ENCODE results near the gene SEPTIN10.

SEPTIN10 gene

DNA sequence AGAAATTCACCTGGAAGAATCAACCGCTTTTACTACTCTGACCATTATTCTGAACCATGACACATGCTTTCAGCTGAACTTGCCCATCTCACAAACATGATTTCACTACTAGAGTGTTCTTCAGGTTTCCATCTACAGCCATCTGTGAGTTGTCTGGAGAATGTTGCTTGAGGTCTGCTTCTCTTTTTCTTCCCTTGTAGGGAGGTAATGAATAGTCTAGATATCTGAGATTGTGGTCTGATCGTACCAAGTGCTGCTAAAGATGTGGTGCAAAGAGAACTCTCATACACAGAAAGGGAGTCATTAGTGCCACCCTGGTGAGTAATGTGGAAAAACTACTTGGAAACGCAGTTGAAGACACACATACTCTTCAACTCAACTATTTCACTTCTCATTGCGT lies 10.6 kb upstream of the SEPTIN10 start:
- H3K4me3 Mint-ChIP-seq = no peak overlapping the region
- H3K9me3 Mint-ChIP-seq = no peaks in the 10 kb centered on the region
- intact Hi-C loops (cut with micrococcal nuclease) = no loop called here
- peaks cover 41% of the 10 kb centered on the region for H3K27me3 Mint-ChIP-seq
- H3K36me3 Mint-ChIP-seq (ENCODE audit: low read depth) = no peaks in the 10 kb centered on the region
- H3K27ac Mint-ChIP-seq = no peak overlapping the region
- H3K4me1 Mint-ChIP-seq (ENCODE audit: low read depth) = no peaks in the 10 kb centered on the region

DNA sequence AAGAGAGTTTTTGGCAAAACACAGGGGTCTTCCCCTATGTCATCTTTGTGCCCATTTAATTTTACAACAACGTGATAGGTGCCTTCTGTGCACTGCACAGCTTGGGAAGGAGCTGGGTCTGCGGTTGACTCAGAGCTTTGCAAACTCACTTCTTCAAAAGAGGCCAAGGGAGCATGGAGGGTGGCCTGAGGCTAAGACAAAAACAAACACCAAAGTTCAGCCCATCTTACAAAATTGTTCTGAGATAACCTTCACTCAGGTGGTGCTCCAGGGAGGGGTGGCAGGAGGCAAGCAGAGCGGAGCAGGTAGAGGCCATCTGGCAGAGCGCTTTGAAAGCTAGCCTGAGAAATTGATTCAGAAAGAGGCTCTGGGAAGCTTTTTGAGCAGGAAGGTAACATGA lies 10.2 kb upstream of the SEPTIN10 start:
- Mint-ChIP-seq H3K27ac (no peak overlapping the region), H3K27me3 (peaks cover 45% of the 10 kb centered on the region)
- intact Hi-C loops (cut with micrococcal nuclease) = no loop called here

DNA sequence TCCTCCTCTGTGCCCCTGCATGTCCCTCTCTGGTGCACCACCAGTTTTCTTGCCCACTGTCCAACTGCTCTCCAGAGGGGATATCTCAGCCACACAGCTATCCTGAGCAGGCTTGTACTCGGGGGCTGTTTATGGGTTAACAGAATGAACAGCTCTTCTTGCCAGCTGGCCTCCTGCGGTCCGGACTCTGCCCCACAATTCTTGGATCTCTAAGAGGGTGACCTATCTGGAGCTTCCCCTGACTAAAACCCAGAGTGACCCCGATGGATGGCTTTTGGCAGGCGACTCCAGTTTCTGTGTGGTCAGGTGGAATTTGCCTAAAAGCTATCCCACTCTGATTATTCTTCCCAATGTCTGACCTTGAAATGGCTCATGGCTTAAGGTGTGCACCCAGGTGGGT lies 9.5 kb upstream of the SEPTIN10 start:
- intact Hi-C loops (cut with micrococcal nuclease) = no loop called here
- no peak overlapping the region for H3K27ac Mint-ChIP-seq
- H3K4me3 Mint-ChIP-seq = no peak overlapping the region
- H3K27me3 Mint-ChIP-seq = peaks cover 46% of the 10 kb centered on the region
- no peaks in the 10 kb centered on the region for H3K9me3 Mint-ChIP-seq
- no peaks in the 10 kb centered on the region for H3K4me1 Mint-ChIP-seq (ENCODE audit: low read depth)
- no peaks in the 10 kb centered on the region for H3K36me3 Mint-ChIP-seq (ENCODE audit: low read depth)

More for the DNA sequence above, 10.2 kb upstream of the SEPTIN10 start:
- H3K36me3 Mint-ChIP-seq (ENCODE audit: low read depth) = no peaks in the 10 kb centered on the region
- no peak overlapping the region for H3K4me3 Mint-ChIP-seq
- H3K9me3 Mint-ChIP-seq = no peaks in the 10 kb centered on the region
- no peaks in the 10 kb centered on the region for H3K4me1 Mint-ChIP-seq (ENCODE audit: low read depth)

DNA sequence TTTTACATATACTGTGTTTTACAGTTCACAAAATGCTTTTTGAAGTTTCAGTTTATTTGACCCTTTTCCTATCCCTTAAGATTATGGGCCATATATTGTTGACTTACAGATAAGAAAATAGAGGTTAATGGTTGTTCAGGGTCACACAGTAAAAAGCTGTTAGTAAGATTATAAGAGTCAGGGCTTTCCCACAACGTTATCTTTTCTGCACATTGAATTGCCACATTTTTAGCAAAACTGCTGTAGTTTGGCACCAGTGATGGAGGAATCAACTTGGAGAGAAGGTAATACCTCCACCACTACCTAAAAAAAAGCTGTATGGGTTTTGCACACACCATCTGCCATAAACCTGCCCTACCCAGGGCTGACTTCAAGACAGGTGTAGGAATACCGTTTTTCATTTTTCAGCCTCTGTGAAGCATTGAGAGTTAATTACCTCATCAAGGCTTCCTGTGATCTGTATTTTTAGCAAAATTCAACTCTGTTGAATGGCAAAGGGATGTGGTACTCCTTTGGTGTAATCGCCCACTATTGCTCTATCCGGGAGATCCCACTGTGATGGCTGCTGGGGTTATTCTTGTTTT lies 5.4 kb upstream of the SEPTIN10 start:
- Mint-ChIP-seq H3K27ac (no peak overlapping the region), H3K36me3 (ENCODE audit: low read depth) (no peaks in the 10 kb centered on the region), H3K4me3 (no peak overlapping the region)

DNA sequence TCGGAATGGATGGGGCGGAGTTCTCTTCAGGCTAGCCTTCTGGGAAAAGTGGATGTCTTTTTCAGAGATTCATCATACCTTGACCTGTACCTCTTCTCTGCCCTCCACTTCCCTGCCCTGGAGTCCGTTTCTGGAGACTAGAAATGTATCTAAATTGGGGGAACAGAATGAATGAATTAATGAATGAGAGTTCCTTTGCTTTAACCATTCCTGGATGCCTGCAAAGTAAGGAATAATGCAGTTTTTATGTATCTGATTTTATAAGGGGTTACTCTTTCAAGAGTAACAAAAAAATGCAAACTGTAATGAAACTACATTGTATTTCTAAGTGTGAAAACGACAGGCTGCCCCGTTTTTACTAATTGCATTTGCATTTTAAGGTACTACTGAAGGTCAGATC lies 2.4 kb upstream of the SEPTIN10 start:
- Mint-ChIP-seq H3K4me1 (ENCODE audit: low read depth) (peaks cover 26% of the 10 kb centered on the region), H3K27me3 (peaks cover 53% of the 10 kb centered on the region), H3K9me3 (no peaks in the 10 kb centered on the region), H3K4me3 (peak overlapping the region; percentile 68), H3K36me3 (ENCODE audit: low read depth) (peaks cover 6% of the 10 kb centered on the region), H3K27ac (no peak overlapping the region)
- intact Hi-C loops (cut with micrococcal nuclease) = loop anchor here (2.0 kb wide), 1 partner anchor 23 kb away; no protein-coding TSS in a partner anchor

More for the DNA sequence above, 5.4 kb upstream of the SEPTIN10 start:
- Mint-ChIP-seq H3K9me3 (no peaks in the 10 kb centered on the region), H3K27me3 (peaks cover 56% of the 10 kb centered on the region), H3K4me1 (ENCODE audit: low read depth) (peaks cover 13% of the 10 kb centered on the region)
- intact Hi-C loops (cut with micrococcal nuclease) = no loop called here

DNA sequence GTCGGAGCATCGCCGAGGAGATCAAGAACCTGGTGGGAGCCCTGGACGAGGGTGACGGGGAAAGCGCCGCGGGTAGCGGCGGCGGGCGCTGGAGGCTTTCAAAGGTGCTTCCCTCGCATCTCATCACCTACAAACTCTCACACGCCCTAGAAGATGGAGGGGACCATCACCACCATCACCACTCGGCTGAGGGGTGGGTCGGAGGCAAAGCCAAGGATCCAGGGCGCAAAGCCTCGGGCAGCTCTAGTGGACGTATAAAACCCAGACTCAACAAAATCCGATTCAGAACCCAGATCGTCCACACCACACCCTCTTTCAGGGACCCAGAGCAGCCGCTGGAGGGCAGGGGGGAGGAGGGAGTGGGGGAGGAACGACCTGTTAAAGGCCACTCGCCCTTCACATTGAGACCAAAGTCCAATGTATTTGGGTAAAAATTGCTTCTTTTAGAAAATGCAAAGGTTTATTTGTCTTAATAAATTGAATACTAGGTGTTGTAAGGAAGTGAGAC lies 1.9 kb upstream of the SEPTIN10 start:
- peaks cover 26% of the 10 kb centered on the region for H3K4me1 Mint-ChIP-seq (ENCODE audit: low read depth)
- H3K9me3 Mint-ChIP-seq = no peaks in the 10 kb centered on the region
- peak overlapping the region; percentile 60 for H3K27ac Mint-ChIP-seq
- intact Hi-C loops (cut with micrococcal nuclease) = loop anchor here (2.0 kb wide), 1 partner anchor 23 kb away; no protein-coding TSS in a partner anchor
- H3K36me3 Mint-ChIP-seq (ENCODE audit: low read depth) = peaks cover 6% of the 10 kb centered on the region
- peak overlapping the region; percentile 68 for H3K4me3 Mint-ChIP-seq
- H3K27me3 Mint-ChIP-seq = peaks cover 55% of the 10 kb centered on the region

DNA sequence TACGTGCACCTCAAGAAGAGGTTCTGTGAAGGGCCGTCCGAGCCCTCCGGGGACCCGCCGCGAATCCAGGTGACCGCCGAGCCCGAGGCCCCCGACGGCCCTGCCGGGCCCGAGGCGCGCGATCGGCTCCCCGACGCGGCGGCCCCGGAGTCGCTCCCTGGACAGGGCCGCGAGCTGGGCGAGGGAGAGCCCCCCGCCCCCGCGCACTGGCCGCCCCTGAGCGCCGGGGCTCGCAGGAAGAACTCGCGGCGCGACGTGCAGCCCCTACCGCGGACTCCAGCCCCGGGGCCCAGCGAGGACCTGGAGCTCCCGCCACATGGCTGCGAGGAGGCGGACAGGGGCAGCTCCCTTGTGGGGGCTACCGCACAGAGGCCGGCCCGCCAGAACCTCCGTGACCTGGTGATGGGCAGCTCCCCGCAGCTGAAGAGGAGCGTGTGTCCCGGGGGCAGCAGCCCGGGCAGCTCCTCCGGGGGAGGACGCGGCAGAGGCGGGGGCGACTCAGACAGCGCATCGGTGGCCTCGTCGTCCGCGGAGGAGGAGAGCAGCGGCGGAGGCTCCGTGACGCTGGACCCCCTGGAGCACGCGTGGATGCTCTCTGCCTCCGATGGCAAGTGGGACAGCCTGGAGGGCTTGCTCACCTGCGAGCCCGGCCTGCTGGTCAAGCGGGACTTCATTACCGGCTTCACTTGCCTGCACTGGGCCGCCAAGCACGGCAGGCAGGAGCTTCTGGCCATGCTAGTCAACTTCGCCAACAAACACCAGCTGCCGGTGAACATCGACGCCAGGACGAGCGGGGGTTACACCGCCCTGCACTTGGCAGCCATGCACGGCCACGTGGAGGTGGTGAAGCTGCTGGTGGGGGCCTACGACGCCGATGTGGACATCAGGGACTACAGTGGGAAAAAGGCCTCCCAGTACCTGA lies 1.2 kb upstream of the SEPTIN10 start:
- Mint-ChIP-seq H3K27ac (peak overlapping the region; percentile 91), H3K9me3 (no peaks in the 10 kb centered on the region), H3K27me3 (peaks cover 56% of the 10 kb centered on the region), H3K36me3 (ENCODE audit: low read depth) (peaks cover 6% of the 10 kb centered on the region), H3K4me3 (peak overlapping the region; percentile 83), H3K4me1 (ENCODE audit: low read depth) (peaks cover 26% of the 10 kb centered on the region)
- intact Hi-C loops (cut with micrococcal nuclease) = no loop called here

DNA sequence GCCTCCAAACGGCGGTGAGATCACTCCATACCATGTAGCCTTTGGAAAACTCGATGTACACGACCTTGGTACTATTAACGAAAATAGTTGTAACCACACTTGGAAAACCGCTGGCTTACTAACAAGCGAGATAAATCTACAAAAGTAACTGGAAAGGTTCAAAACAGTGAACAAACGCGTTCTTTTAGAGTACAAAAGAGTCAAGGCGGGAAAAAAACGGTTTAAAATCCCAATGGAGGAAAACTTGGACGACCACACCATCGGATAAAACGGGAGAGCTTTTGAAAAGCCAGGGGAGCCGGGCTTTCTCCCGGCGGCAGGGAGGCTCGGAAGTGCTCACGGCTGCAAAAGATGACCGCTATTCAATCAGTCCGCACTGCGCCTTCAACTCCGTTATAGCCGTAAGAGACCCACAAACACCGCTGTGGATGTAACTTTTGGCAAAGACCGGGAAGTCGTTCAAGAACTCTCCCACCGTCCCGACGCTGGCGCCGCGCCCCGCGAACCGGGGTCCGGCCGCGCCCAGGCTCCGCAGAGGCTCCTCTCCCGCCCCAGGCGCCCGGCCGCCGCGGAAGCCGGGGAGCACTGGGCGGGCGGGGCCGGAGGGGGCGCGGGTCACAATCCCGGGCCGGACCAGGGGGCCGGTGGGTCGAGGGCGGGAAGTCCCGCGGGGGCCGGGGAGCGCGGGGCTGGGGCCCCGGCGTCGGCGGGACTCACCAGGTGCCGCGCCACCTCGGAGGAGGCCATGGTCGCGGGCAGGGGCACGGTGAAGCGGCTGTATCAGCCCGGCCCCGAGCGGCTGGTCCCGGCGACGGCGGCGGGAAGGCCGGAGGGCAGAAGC lies 465 bp downstream of the SEPTIN10 start:
- no peaks in the 10 kb centered on the region for H3K9me3 Mint-ChIP-seq
- H3K27ac Mint-ChIP-seq = peak overlapping the region; percentile 91
- intact Hi-C loops (cut with micrococcal nuclease) = no loop called here
- H3K4me3 Mint-ChIP-seq = peak overlapping the region; percentile 83
- peaks cover 37% of the 10 kb centered on the region for H3K4me1 Mint-ChIP-seq (ENCODE audit: low read depth)
- peaks cover 62% of the 10 kb centered on the region for H3K27me3 Mint-ChIP-seq
- H3K36me3 Mint-ChIP-seq (ENCODE audit: low read depth) = peaks cover 6% of the 10 kb centered on the region

DNA sequence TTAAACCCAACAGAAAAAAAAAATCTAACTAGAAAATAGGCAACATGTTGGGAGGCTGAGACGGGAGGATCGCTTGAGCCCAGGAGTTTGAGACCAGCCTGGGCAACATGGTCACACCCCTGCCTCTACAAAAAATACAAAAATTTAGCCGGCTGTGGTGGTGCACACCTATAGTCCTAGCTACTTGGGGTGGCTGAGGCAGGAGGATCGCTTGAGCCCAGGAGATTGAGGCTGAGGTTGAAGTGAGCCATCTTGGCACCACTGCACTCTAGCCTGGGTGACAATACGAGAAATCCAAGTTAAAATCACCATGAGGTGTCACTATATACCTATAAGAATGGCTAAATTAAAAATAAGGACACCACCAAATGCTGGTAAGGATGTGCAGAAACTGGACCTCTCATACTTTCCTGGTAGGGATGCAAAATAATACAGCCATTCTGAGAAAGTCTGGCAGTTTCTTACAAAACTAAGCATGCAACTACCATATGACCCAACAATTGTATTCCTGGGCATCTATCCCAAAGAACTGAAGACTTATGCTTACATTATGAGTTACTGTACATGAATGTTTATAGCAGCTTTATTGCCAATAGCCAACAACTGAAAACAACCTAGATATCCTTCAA lies 2.2 kb downstream of the SEPTIN10 start:
- Mint-ChIP-seq H3K27me3 (peaks cover 63% of the 10 kb centered on the region), H3K36me3 (ENCODE audit: low read depth) (peaks cover 6% of the 10 kb centered on the region), H3K27ac (no peak overlapping the region), H3K4me3 (no peak overlapping the region), H3K9me3 (no peaks in the 10 kb centered on the region), H3K4me1 (ENCODE audit: low read depth) (peaks cover 37% of the 10 kb centered on the region)
- intact Hi-C loops (cut with micrococcal nuclease) = no loop called here

DNA sequence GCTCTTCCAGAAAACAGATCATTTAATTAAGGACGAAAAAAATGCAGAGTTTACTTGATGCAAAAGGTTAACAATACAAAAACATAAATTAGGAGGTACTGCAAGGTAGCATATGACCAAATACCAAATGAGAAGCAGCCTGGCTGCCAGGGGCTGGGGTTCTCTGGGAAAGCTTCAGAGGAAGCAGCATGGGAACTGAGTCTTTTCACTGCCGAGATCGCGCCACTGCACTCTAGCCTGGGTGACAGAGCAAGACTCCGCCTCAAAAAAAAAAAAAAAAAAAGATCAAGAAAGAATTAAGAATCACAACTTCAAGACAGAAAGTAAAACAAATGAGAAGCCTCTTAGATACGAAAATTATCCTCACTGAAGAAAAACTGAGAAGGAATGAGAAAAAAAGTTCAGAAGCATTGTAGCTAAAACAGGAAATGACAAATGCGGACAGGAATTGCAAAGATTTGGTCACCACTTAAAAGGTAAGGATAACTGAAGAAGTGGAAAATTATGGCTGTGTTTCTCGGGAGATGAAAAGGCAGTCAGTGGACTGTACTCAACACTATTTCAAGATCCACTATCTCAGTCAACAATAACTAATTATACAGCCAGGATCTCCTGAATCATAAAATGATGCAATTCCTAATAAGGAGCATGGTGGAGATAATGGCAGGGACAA lies 4.3 kb downstream of the SEPTIN10 start:
- Mint-ChIP-seq H3K9me3 (no peaks in the 10 kb centered on the region), H3K27me3 (peaks cover 53% of the 10 kb centered on the region), H3K4me3 (peak overlapping the region; percentile 50), H3K4me1 (ENCODE audit: low read depth) (peaks cover 25% of the 10 kb centered on the region), H3K36me3 (ENCODE audit: low read depth) (peaks cover 6% of the 10 kb centered on the region), H3K27ac (peak overlapping the region; percentile 32)
- intact Hi-C loops (cut with micrococcal nuclease) = no loop called here

DNA sequence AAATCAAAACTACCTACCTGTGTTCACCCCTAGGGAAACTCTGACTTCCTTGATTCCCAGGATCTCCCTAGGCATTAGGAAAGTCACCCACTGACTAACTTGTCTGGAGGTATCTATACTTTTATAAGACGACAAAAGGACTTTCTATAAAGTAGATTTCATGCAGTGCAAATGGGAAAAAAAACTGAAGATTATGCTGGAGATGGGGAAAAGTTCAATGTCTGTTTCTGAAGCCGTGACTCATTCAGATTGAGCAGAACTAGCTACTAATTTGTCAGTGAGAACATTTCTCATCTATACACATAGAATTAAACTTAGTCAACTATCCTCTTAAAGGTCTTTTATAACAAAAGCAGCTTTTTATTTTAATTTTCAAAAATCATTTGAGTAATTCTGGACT lies 6.0 kb downstream of the SEPTIN10 start:
- intact Hi-C loops (cut with micrococcal nuclease) = no loop called here
- H3K36me3 Mint-ChIP-seq (ENCODE audit: low read depth) = no peaks in the 10 kb centered on the region
- H3K27me3 Mint-ChIP-seq = peaks cover 50% of the 10 kb centered on the region
- no peak overlapping the region for H3K27ac Mint-ChIP-seq
- H3K4me1 Mint-ChIP-seq (ENCODE audit: low read depth) = peaks cover 22% of the 10 kb centered on the region
- H3K4me3 Mint-ChIP-seq = no peak overlapping the region
- no peaks in the 10 kb centered on the region for H3K9me3 Mint-ChIP-seq

DNA sequence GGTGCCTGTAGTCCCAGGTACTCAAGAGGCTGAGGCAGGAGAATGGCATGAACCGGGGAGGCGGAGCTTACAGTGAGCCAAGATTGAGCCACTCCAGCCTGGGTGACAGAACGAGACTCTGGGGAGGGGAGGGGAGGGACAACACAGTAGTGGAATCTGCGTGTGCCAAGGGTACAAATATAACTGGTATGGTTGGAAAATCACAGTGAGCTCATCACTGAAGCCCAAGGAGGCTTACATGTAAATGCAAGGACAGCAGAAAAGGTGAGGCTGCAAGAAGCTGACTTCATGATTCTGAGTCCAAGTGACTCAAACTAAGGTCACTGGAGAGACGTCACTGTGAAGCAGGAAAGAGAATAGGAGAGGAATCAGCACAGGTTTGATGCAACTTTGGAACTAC lies 9.2 kb downstream of the SEPTIN10 start:
- no peak overlapping the region for H3K4me3 Mint-ChIP-seq
- intact Hi-C loops (cut with micrococcal nuclease) = no loop called here
- H3K36me3 Mint-ChIP-seq (ENCODE audit: low read depth) = no peaks in the 10 kb centered on the region
- H3K27me3 Mint-ChIP-seq = peaks cover 20% of the 10 kb centered on the region
- no peaks in the 10 kb centered on the region for H3K9me3 Mint-ChIP-seq
- H3K27ac Mint-ChIP-seq = no peak overlapping the region
- H3K4me1 Mint-ChIP-seq (ENCODE audit: low read depth) = peaks cover 12% of the 10 kb centered on the region

DNA sequence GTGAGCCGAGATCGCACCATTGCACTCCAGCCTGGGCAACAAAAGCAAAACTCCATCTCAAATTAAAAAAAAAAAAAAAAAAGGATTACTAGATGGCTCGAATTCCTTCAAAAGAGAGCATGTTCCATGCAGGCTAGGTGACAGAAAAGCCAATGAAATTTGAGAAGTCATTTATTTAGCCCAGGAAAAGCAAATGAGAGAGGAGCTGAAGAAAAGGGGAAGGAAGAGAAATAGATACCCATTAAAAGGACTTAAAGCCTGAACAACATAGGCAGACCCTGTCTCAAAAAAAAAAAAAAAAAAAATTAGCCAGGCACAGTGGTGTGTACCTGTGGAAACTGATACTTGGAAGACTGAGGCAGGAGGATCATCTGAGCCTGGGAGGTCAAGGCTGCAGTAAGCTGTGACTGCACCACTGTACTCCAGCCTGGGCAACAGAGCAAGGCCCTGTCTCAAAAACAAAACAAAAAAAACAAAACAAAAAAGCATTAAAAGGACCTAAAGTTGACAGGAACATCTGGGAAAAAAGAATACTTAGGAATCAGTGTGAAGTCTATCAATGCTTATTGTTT lies 11.1 kb downstream of the SEPTIN10 start:
- H3K27ac Mint-ChIP-seq = no peak overlapping the region
- H3K36me3 Mint-ChIP-seq (ENCODE audit: low read depth) = no peaks in the 10 kb centered on the region
- peaks cover 8% of the 10 kb centered on the region for H3K27me3 Mint-ChIP-seq
- no peak overlapping the region for H3K4me3 Mint-ChIP-seq
- no peaks in the 10 kb centered on the region for H3K9me3 Mint-ChIP-seq
- intact Hi-C loops (cut with micrococcal nuclease) = no loop called here
- peaks cover 4% of the 10 kb centered on the region for H3K4me1 Mint-ChIP-seq (ENCODE audit: low read depth)
